Gastroesophageal sphincter (tissue), 3 donors: ENCODE measurements around the gene PDZRN4.

ENCODE experiments used
- EP300 ChIP-seq: sonication (generic); formaldehyde crosslinking; IDR thresholded peaks from one replicate; pipeline ENCODE4 v1.6.1; 2017; ENCODE audit warnings: antibody characterized with exemption, mild to moderate bottlenecking
- POLR2A ChIP-seq, 2 donors: fragments of 450-650 bp; IDR thresholded peaks; one replicate each; pipeline ENCODE4 v1.6.1; 2017; ENCODE audit warnings: antibody characterized with exemption in 2 of 2, mild to moderate bottlenecking in 2 of 2, moderate library complexity in 1 of 2
- POLR2AphosphoS5 ChIP-seq: sonication (generic); formaldehyde crosslinking; IDR thresholded peaks from one replicate; pipeline ENCODE4 v1.6.1; 2017; ENCODE audit warnings: antibody characterized with exemption
- TF ChIP-seq, protein P1 (sequence below), 4 experiments: fragments of 200-600 bp in 2 of 4; fragments of 450-650 bp in 2 of 4; sonication (generic) in 1 of 4; IDR thresholded peaks; one replicate each; pipeline ENCODE4 v1.5.1; 2017 to 2019; ENCODE audit warnings: antibody characterized with exemption in 4 of 4, mild to moderate bottlenecking in 2 of 4, moderate library complexity in 2 of 4

DNA sequence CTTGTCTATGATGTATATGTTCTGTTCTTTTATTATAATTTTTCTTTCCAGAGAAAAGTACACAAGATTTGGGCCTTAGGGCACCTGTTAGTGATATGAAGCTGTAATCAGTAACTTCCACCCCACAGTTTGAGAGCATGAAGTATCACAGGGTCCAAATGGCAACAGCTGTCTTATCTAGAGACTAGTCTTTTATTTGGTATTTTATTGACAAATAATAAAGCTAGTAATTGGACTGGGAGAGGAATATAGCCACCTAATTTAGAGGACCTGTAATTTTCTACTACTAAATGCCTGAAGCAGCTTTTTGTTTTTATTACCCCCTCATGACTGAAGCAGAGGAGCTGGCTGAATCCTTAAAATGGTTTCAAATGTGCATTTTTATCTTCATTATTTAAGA lies 174.8 kb downstream of the PDZRN4 start:
- TF ChIP-seq POLR2A (IDR thresholded peaks at IDR 0.05) = no peak
- TF ChIP-seq, protein P1, sequence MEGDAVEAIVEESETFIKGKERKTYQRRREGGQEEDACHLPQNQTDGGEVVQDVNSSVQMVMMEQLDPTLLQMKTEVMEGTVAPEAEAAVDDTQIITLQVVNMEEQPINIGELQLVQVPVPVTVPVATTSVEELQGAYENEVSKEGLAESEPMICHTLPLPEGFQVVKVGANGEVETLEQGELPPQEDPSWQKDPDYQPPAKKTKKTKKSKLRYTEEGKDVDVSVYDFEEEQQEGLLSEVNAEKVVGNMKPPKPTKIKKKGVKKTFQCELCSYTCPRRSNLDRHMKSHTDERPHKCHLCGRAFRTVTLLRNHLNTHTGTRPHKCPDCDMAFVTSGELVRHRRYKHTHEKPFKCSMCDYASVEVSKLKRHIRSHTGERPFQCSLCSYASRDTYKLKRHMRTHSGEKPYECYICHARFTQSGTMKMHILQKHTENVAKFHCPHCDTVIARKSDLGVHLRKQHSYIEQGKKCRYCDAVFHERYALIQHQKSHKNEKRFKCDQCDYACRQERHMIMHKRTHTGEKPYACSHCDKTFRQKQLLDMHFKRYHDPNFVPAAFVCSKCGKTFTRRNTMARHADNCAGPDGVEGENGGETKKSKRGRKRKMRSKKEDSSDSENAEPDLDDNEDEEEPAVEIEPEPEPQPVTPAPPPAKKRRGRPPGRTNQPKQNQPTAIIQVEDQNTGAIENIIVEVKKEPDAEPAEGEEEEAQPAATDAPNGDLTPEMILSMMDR (IDR thresholded peaks at IDR 0.05) = no peak
- TF ChIP-seq EP300 = no peak
- no peak for TF ChIP-seq POLR2AphosphoS5
